Fibroblast of gingiva (primary cell): ENCODE measurements around the gene CACYBP.

Experiments
- DNase-seq: peaks from one replicate; pipeline ENCODE4 v3.0.0-alpha.2; 2011; ENCODE audit warnings: low read depth

Gene CACYBP

GRCh38 chr1:174999936-175000696 is at the start of gene CACYBP:
CACYBP (plus strand) TSS chr1:174999947; CDS start chr1:175000181, 234 bp downstream.
- DNase-seq = no peak

- DNase-seq = no peak
Measured at GRCh38 chr1:174953285-174954072, 46.3 kb upstream of the CACYBP start.

GRCh38 chr1:174954073-174954460 is 45.7 kb upstream of the CACYBP start:
- DNase-seq = no peak

GRCh38 chr1:174954671-174955669 is 44.8 kb upstream of the CACYBP start:
- no peak for DNase-seq

GRCh38 chr1:174956086-174956485 is 43.7 kb upstream of the CACYBP start:
- no peak for DNase-seq

- DNase-seq = no peak
Measured at GRCh38 chr1:174956976-174957375, 42.8 kb upstream of the CACYBP start.

- no peak for DNase-seq
Measured at GRCh38 chr1:174957829-174958228, 41.9 kb upstream of the CACYBP start.

GRCh38 chr1:174958396-174958795 is 41.4 kb upstream of the CACYBP start:
- DNase-seq = no peak

GRCh38 chr1:174960362-174960761 is 39.4 kb upstream of the CACYBP start:
- DNase-seq = no peak

GRCh38 chr1:174963529-174964125 is 36.1 kb upstream of the CACYBP start:
- DNase-seq = no peak

- DNase-seq = no peak
Measured at GRCh38 chr1:174964261-174964971, 35.3 kb upstream of the CACYBP start.

- peak; percentile 13 for DNase-seq
Measured at GRCh38 chr1:174964972-174965361, 34.8 kb upstream of the CACYBP start.

- DNase-seq = no peak
Measured at GRCh38 chr1:174965362-174966007, 34.3 kb upstream of the CACYBP start.

GRCh38 chr1:174966008-174966572 is 33.7 kb upstream of the CACYBP start:
- no peak for DNase-seq

- DNase-seq = no peak
Measured at GRCh38 chr1:174967845-174968705, 31.7 kb upstream of the CACYBP start.

GRCh38 chr1:174968750-174969244 is 30.9 kb upstream of the CACYBP start:
- DNase-seq = peak; percentile 12

GRCh38 chr1:174969977-174970376 is 29.8 kb upstream of the CACYBP start:
- DNase-seq = no peak

- DNase-seq = no peak
Measured at GRCh38 chr1:174971466-174971865, 28.3 kb upstream of the CACYBP start.

GRCh38 chr1:174971902-174972301 is 27.8 kb upstream of the CACYBP start:
- DNase-seq = no peak
